GM12873 (cell line): ENCODE results near the gene GNAZ.

Experiments used
- CTCF ChIP-seq: IDR thresholded peaks from 2 replicates; pipeline ENCODE4 v1.5.1; 2012; ENCODE audit warnings: low read depth, mild to moderate bottlenecking, moderate library complexity, low read length, control low read depth; ENCODE audit not compliant: insufficient read depth; ENCODE audit errors: missing control alignments

Gene GNAZ

GRCh38 chr22:23161574-23161973, 91.3 kb downstream of the GNAZ start:
- TF ChIP-seq CTCF, result no peak

- no peak for TF ChIP-seq CTCF
These were observed 93.3 kb downstream of the GNAZ start for GRCh38 chr22:23163665-23164064.

GRCh38 chr22:23164091-23164490, 93.8 kb downstream of the GNAZ start:
- no peak for TF ChIP-seq CTCF

GRCh38 chr22:23166042-23166831, 95.9 kb downstream of the GNAZ start:
- no peak for TF ChIP-seq CTCF

GRCh38 chr22:23166841-23167616, 96.7 kb downstream of the GNAZ start:
- no peak for TF ChIP-seq CTCF

- no peak for TF ChIP-seq CTCF
These were observed 98.2 kb downstream of the GNAZ start for GRCh38 chr22:23168391-23169042.

- TF ChIP-seq CTCF, result no peak
These were observed 98.7 kb downstream of the GNAZ start for GRCh38 chr22:23169043-23169406.
